Thoracic aorta (tissue), 2 donors: ENCODE results near the gene PCBP1. TPM values are rescaled to one million over a fixed set of nuclear protein-coding genes. Genes with fewer than 3 reads are reported as not detected.

Experiments
- ATAC-seq: fragments of 150-250 bp; one replicate; pipeline ENCODE4 v1.8.0; 2017; ENCODE audit warnings: low read depth; ENCODE audit not compliant: insufficient number of reproducible peaks, low FRiP score
- DNase-seq: peaks from one replicate; pipeline ENCODE4 v3.0.0-alpha.2; 2020; ENCODE audit warnings: low spot score
- H3K27ac ChIP-seq, 2 donors: fragments of 200-600 bp; sonication (generic); 1 replicate in 1 of 2; 2 replicates in 1 of 2; pipeline ENCODE4 v1.5.1; 2016; ENCODE audit warnings: mild to moderate bottlenecking in 2 of 2, moderate library complexity in 2 of 2
- H3K27me3 ChIP-seq: fragments of 200-600 bp; sonication (generic); replicated peaks from 2 replicates; pipeline ENCODE4 v1.6.0; 2016; ENCODE audit warnings: mild to moderate bottlenecking; ENCODE audit not compliant: insufficient read depth
- H3K36me3 ChIP-seq: fragments of 200-600 bp; sonication (generic); one replicate; pipeline ENCODE4 v1.5.1; 2016
- H3K4me1 ChIP-seq, 2 donors: fragments of 200-600 bp; sonication (generic); 1 replicate in 1 of 2; 2 replicates in 1 of 2; pipeline versions ENCODE4 v1.5.1 to v1.6.0; 2016; ENCODE audit warnings: low read depth in 2 of 2, mild to moderate bottlenecking in 1 of 2; ENCODE audit not compliant: control insufficient read depth in 1 of 2
- H3K4me3 ChIP-seq: fragments of 200-600 bp; sonication (generic); 2 replicates; pipeline ENCODE4 v1.5.1; 2016; ENCODE audit warnings: mild to moderate bottlenecking
- H3K9me3 ChIP-seq: fragments of 200-600 bp; sonication (generic); 2 replicates; pipeline ENCODE4 v1.5.1; 2016
- CTCF ChIP-seq: fragments of 200-600 bp; sonication (generic); IDR thresholded peaks from one replicate; pipeline ENCODE4 v1.5.1; 2019; ENCODE audit warnings: antibody characterized with exemption
- total RNA-seq, 2 donors: library from RNA; depleted of rRNA; stranded (reverse); fragments of >200 nt; gene quantifications; one replicate each; pipeline versions ENCODE4 v1.1.0 to v1.2.3, GENCODE V29; 2016

The PCBP1 gene
- total RNA-seq, 2 donors from 2014 or later = 153 to 235 TPM

GRCh38 chr2:70044290-70045040 is 42.8 kb upstream of the PCBP1 start:
- no peak for DNase-seq
- TF ChIP-seq CTCF = no peak
- no peaks in the 10 kb centered on the region for H3K27me3 ChIP-seq
- H3K36me3 ChIP-seq = peaks cover 7% of the 10 kb centered on the region
- no peak for ATAC-seq
- H3K27ac ChIP-seq = no peak overlapping the region
- H3K9me3 ChIP-seq = no peaks in the 10 kb centered on the region
- H3K4me1 ChIP-seq = no peaks in the 10 kb centered on the region
- no peak overlapping the region for H3K4me3 ChIP-seq

- no peak overlapping the region for H3K27ac ChIP-seq
- no peaks in the 10 kb centered on the region for H3K9me3 ChIP-seq
- H3K4me1 ChIP-seq = no peaks in the 10 kb centered on the region
- no peak overlapping the region for H3K4me3 ChIP-seq
- DNase-seq (no peak), ATAC-seq (no peak)
- H3K36me3 ChIP-seq = peaks cover 12% of the 10 kb centered on the region
- H3K27me3 ChIP-seq = no peaks in the 10 kb centered on the region
- TF ChIP-seq CTCF = no peak
Measured at GRCh38 chr2:70045405-70045804, 41.9 kb upstream of the PCBP1 start.

GRCh38 chr2:70045932-70046331 is 41.3 kb upstream of the PCBP1 start:
- ATAC-seq (no peak), DNase-seq (no peak)
- Histone ChIP-seq H3K9me3 (no peaks in the 10 kb centered on the region), H3K4me3 (no peak overlapping the region), H3K27me3 (no peaks in the 10 kb centered on the region), H3K4me1 (no peaks in the 10 kb centered on the region), H3K36me3 (peaks cover 12% of the 10 kb centered on the region), H3K27ac (no peak overlapping the region)
- no peak for TF ChIP-seq CTCF

GRCh38 chr2:70046534-70046933 is 40.7 kb upstream of the PCBP1 start:
- Histone ChIP-seq H3K9me3 (no peaks in the 10 kb centered on the region), H3K27ac (no peak overlapping the region), H3K36me3 (peaks cover 12% of the 10 kb centered on the region), H3K4me1 (no peaks in the 10 kb centered on the region), H3K4me3 (no peak overlapping the region), H3K27me3 (no peaks in the 10 kb centered on the region)
- no peak for TF ChIP-seq CTCF
- DNase-seq (no peak), ATAC-seq (no peak)

- Histone ChIP-seq H3K9me3 (no peaks in the 10 kb centered on the region), H3K27me3 (no peaks in the 10 kb centered on the region), H3K27ac (no peak overlapping the region), H3K4me3 (no peak overlapping the region), H3K4me1 (no peaks in the 10 kb centered on the region), H3K36me3 (peaks cover 12% of the 10 kb centered on the region)
- TF ChIP-seq CTCF = no peak
- ATAC-seq (no peak), DNase-seq (no peak)
Measured at GRCh38 chr2:70047451-70047850, 39.8 kb upstream of the PCBP1 start.
